ENCODE measurements around the gene PABPN1L. TPM values are rescaled to one million over a fixed set of nuclear protein-coding genes. Genes with fewer than 3 reads are reported as not detected.

PABPN1L gene
- total RNA-seq, 1 experiment from 2014 or later: not detected

DNA sequence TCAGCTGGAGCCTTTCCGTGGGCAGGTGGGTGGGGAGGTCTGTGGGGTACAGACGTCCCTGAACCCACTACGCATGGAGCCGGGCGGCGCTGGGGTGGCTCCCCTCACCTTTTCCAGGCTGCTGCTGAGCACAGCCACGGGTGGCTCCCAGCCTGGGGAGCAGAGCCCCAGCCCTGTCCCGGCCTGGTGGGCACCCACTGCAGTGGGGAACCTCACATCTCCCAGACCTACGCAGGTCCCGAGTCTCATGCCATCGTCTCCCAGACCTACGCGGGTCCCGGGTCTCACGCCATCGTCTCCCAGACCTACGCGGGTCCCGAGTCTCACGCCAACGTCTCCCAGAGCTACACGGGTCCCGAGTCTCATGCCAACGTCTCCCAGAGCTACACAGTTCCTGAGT is 37.7 kb downstream of the PABPN1L start:
- H3K4me1 Mint-ChIP-seq (ENCODE audit: low read depth, unreplicated experiment): no peaks in the 10 kb centered on the region
- peaks cover 12% of the 10 kb centered on the region for H3K36me3 Mint-ChIP-seq (ENCODE audit: insufficient read depth, unreplicated experiment)
- POLR2A ChIA-PET: no interaction called here
- no peak overlapping the region for H3K27ac Mint-ChIP-seq (ENCODE audit: unreplicated experiment)
- Histone ChIP-seq H3K4me3 (ENCODE audit: low read depth, low read length) (no peak overlapping the region), H3K4me1 (no peaks in the 10 kb centered on the region), H3K9me3 (no peaks in the 10 kb centered on the region), H3K27me3 (replicated peaks; ENCODE audit: control insufficient read depth, insufficient read depth, low read length) (no peaks in the 10 kb centered on the region), H3K36me3 (ENCODE audit: control insufficient read depth, insufficient read depth, low read length) (no peaks in the 10 kb centered on the region; the same call in none of the 2 replicates)
- CTCF ChIA-PET: no interaction called here
- BruUV-seq (replicated peaks): no TSS peak
- H3K4me3 Mint-ChIP-seq (ENCODE audit: unreplicated experiment): no peak overlapping the region
- no peaks in the 10 kb centered on the region for H3K27me3 Mint-ChIP-seq (ENCODE audit: insufficient read depth, unreplicated experiment)
- intact Hi-C loops (cut with micrococcal nuclease; ENCODE audit: unreplicated experiment): no loop called here
- H3K9me3 Mint-ChIP-seq (ENCODE audit: unreplicated experiment): no peaks in the 10 kb centered on the region
- TF ChIP-seq, protein P1, sequence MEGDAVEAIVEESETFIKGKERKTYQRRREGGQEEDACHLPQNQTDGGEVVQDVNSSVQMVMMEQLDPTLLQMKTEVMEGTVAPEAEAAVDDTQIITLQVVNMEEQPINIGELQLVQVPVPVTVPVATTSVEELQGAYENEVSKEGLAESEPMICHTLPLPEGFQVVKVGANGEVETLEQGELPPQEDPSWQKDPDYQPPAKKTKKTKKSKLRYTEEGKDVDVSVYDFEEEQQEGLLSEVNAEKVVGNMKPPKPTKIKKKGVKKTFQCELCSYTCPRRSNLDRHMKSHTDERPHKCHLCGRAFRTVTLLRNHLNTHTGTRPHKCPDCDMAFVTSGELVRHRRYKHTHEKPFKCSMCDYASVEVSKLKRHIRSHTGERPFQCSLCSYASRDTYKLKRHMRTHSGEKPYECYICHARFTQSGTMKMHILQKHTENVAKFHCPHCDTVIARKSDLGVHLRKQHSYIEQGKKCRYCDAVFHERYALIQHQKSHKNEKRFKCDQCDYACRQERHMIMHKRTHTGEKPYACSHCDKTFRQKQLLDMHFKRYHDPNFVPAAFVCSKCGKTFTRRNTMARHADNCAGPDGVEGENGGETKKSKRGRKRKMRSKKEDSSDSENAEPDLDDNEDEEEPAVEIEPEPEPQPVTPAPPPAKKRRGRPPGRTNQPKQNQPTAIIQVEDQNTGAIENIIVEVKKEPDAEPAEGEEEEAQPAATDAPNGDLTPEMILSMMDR (IDR thresholded peaks at IDR 0.05; ENCODE audit: insufficient read depth in 1 of 2, low read depth in 1 of 2, low read length in 1 of 2, severe bottlenecking in 1 of 2, unreplicated experiment in 1 of 2): no peak
- no peak for DNase-seq

DNA sequence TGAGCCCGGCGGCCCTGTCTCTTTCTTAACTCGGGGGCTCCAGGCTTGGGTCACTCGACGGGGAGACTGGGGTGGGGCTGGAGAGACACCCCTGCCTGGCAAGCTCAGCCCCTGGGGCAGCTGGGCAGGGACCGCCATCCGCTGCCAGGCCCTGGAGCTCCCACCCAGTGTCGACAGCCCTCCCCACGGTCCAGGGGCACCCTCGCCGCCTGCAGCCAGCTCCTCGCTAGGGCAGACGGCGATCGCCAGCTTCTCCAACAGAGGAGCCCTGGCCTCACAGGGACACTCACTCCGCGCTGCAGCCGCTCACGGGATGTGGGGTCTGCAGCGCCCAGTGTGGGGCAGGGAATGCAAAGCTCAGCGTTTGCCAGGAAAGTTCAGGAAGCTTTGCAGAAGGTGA is 38.7 kb downstream of the PABPN1L start:
- no peaks in the 10 kb centered on the region for H3K9me3 Mint-ChIP-seq (ENCODE audit: unreplicated experiment)
- no peak overlapping the region for H3K4me3 Mint-ChIP-seq (ENCODE audit: unreplicated experiment)
- Histone ChIP-seq H3K9me3 (no peaks in the 10 kb centered on the region), H3K4me1 (no peaks in the 10 kb centered on the region), H3K27me3 (replicated peaks; ENCODE audit: control insufficient read depth, insufficient read depth, low read length) (no peaks in the 10 kb centered on the region), H3K36me3 (ENCODE audit: control insufficient read depth, insufficient read depth, low read length) (no peaks in the 10 kb centered on the region; the same call in none of the 2 replicates), H3K4me3 (ENCODE audit: low read depth, low read length) (no peak overlapping the region)
- H3K36me3 Mint-ChIP-seq (ENCODE audit: insufficient read depth, unreplicated experiment): peaks cover 15% of the 10 kb centered on the region
- no peak overlapping the region for H3K27ac Mint-ChIP-seq (ENCODE audit: unreplicated experiment)
- CTCF ChIA-PET: no interaction called here
- no peaks in the 10 kb centered on the region for H3K27me3 Mint-ChIP-seq (ENCODE audit: insufficient read depth, unreplicated experiment)
- TF ChIP-seq, protein P1 (IDR thresholded peaks at IDR 0.05; ENCODE audit: insufficient read depth in 1 of 2, low read depth in 1 of 2, low read length in 1 of 2, severe bottlenecking in 1 of 2, unreplicated experiment in 1 of 2): no peak
- intact Hi-C loops (cut with micrococcal nuclease; ENCODE audit: unreplicated experiment): no loop called here
- DNase-seq: no peak
- POLR2A ChIA-PET: no interaction called here
- H3K4me1 Mint-ChIP-seq (ENCODE audit: low read depth, unreplicated experiment): no peaks in the 10 kb centered on the region
- no TSS peak for BruUV-seq (replicated peaks)

DNA sequence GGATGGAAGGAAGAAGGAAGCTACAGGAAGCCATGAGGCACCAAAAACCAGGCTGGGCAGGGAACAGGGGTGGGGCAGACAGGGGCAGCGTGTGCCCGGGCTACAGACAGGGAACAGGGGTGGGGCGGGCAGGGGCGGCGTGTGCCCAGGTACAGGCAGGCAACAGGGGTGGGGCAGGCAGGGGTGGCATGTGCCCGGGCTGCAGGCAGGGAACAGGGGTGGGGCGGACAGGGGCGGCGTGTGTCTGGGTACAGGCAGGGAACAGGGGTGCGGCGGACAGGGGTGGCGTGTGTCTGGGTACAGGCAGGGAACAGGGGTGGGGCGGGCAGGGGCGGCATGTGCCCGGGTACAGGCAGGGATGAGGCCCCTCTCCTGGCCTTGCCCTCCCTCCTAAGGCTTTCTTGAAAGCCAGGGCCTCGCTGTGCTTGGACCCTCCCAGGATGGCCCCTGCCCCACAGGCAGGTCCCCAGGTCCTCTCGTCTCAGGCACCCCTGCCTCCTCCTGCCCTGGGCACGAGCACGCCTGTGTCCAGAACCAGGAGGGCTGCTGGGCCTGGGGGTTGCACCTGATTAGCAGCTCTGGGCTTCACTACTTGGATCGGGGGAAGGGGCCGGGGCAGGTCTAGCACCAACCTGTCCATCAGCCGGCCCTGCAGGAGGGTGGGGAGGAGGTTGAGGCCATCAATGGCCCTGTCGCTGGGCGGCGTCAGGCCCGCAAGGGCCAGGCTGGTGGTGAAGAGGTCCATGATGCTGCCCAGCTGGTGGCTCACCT is 40.2 kb downstream of the PABPN1L start:
- no peak overlapping the region for H3K4me3 Mint-ChIP-seq (ENCODE audit: unreplicated experiment)
- H3K4me1 Mint-ChIP-seq (ENCODE audit: low read depth, unreplicated experiment): no peaks in the 10 kb centered on the region
- peaks cover 17% of the 10 kb centered on the region for H3K36me3 Mint-ChIP-seq (ENCODE audit: insufficient read depth, unreplicated experiment)
- POLR2A ChIA-PET: no interaction called here
- Histone ChIP-seq H3K27me3 (replicated peaks; ENCODE audit: control insufficient read depth, insufficient read depth, low read length) (no peaks in the 10 kb centered on the region), H3K9me3 (no peaks in the 10 kb centered on the region), H3K4me1 (no peaks in the 10 kb centered on the region), H3K4me3 (ENCODE audit: low read depth, low read length) (no peak overlapping the region), H3K36me3 (ENCODE audit: control insufficient read depth, insufficient read depth, low read length) (no peaks in the 10 kb centered on the region; the same call in none of the 2 replicates)
- H3K27ac Mint-ChIP-seq (ENCODE audit: unreplicated experiment): no peak overlapping the region
- TF ChIP-seq, protein P1 (IDR thresholded peaks at IDR 0.05; ENCODE audit: insufficient read depth in 1 of 2, low read depth in 1 of 2, low read length in 1 of 2, severe bottlenecking in 1 of 2, unreplicated experiment in 1 of 2): no peak
- CTCF ChIA-PET: no interaction called here
- no peaks in the 10 kb centered on the region for H3K27me3 Mint-ChIP-seq (ENCODE audit: insufficient read depth, unreplicated experiment)
- no TSS peak for BruUV-seq (replicated peaks)
- no peaks in the 10 kb centered on the region for H3K9me3 Mint-ChIP-seq (ENCODE audit: unreplicated experiment)
- intact Hi-C loops (cut with micrococcal nuclease; ENCODE audit: unreplicated experiment): no loop called here
- DNase-seq: no peak
